K562 (cell line): ENCODE data around the gene RPL38. TPM values are rescaled to one million over a fixed set of nuclear protein-coding genes. Genes with fewer than 3 reads are reported as not detected.
A peak's percentile ranks its signal among the peaks of the same experiment; 100 is the strongest.

ENCODE experiments used
- CEBPB ChIP-seq: fragments of 450-650 bp; IDR thresholded peaks from 2 replicates; pipeline ENCODE4 v1.6.1; 2016; ENCODE audit warnings: missing genetic modification characterization, missing compliant biosample characterization
- CTCFL ChIP-seq: IDR thresholded peaks from 2 replicates; pipeline ENCODE4 v1.6.1; 2011; ENCODE audit warnings: borderline replicate concordance, low read depth, mild to moderate bottlenecking, moderate library complexity, low read length; ENCODE audit not compliant: insufficient read depth, poor library complexity, severe bottlenecking
- DEAF1 ChIP-seq: fragments of 450-650 bp; formaldehyde crosslinking; IDR thresholded peaks from 2 replicates; pipeline ENCODE4 v1.4.0; 2020; ENCODE audit warnings: mild to moderate bottlenecking, moderate library complexity
- EHMT2 ChIP-seq: fragments of 450-650 bp; IDR thresholded peaks from 2 replicates; pipeline ENCODE4 v1.6.1; 2018; ENCODE audit warnings: antibody characterized with exemption
- GABPB2 ChIP-seq: fragments of 250-450 bp; sonication (Bioruptor Pico); conservative IDR thresholded peaks from 2 replicates; pipeline ENCODE4 v1.5.1; 2021; ENCODE audit warnings: mild to moderate bottlenecking
- HBP1 ChIP-seq: fragments of 450-650 bp; formaldehyde crosslinking; IDR thresholded peaks from 2 replicates; pipeline ENCODE4 v1.4.0; 2022; ENCODE audit warnings: missing genetic modification characterization
- HMBOX1 ChIP-seq: sonication (generic); IDR thresholded peaks from 2 replicates; pipeline ENCODE4 v1.6.1; 2016
- HMGN3 ChIP-seq: IDR thresholded peaks from 2 replicates; pipeline ENCODE4 v1.6.1; 2011; ENCODE audit warnings: borderline replicate concordance, low read depth, mild to moderate bottlenecking, mixed read lengths, low read length; ENCODE audit not compliant: insufficient read length; ENCODE audit errors: extremely low read depth
- HNRNPK ChIP-seq: fragments of 200-400 bp; formaldehyde crosslinking; IDR thresholded peaks from one replicate; pipeline ENCODE4 v1.6.1; 2018; ENCODE audit warnings: mild to moderate bottlenecking, low read depth, low read length; ENCODE audit not compliant: poor library complexity, severe bottlenecking
- L3MBTL2 ChIP-seq: fragments of 450-650 bp; IDR thresholded peaks from 2 replicates; pipeline ENCODE4 v1.6.1; 2016; ENCODE audit warnings: mild to moderate bottlenecking, moderate library complexity
- NFRKB ChIP-seq: fragments of 450-650 bp; IDR thresholded peaks from 2 replicates; pipeline ENCODE4 v1.6.1; 2016; ENCODE audit warnings: low read depth
- ZBTB49 ChIP-seq: sonication (generic); formaldehyde crosslinking; IDR thresholded peaks from 2 replicates; pipeline ENCODE4 v1.8.0; 2022; ENCODE audit warnings: missing genetic modification reagents, mild to moderate bottlenecking, borderline replicate concordance
- ZNF395 ChIP-seq: fragments of 200-800 bp; sonication (Bioruptor generic); IDR thresholded peaks from 2 replicates; pipeline ENCODE4 v1.6.1; 2017; ENCODE audit warnings: missing genetic modification characterization, missing compliant biosample characterization
- ZNF589 ChIP-seq: fragments of 200-800 bp; sonication (Bioruptor generic); IDR thresholded peaks from 2 replicates; pipeline ENCODE4 v1.6.1; 2016; ENCODE audit warnings: low read depth, missing genetic modification characterization, missing compliant biosample characterization
- ZNF717 ChIP-seq: fragments of 250-450 bp; sonication (Bioruptor Pico); IDR thresholded peaks from 2 replicates; pipeline ENCODE4 v1.5.0; 2021
- polyA plus RNA-seq, 8 experiments: library from polyadenylated mRNA; depleted of rRNA in 4 of 8; stranded (reverse) in 5 of 8; unstranded in 3 of 8; fragments of >200 nt; fragmentation: Nextera tagmentation in 2 of 8; fragmentation: Illumina TruSeq in 1 of 8; extraction: Ambion mirVana in 2 of 8; extraction: Trizol in 1 of 8; gene quantifications; 2 replicates each; pipeline versions ENCODE4 v1.2.1 to v1.2.3, GENCODE V29; 2011 to 2014; ENCODE audit warnings: inconsistent platforms in 1 of 8, missing spikeins in 1 of 8
- total RNA-seq, 7 experiments: library from RNA; depleted of rRNA in 6 of 7; stranded (reverse); fragments of >200 nt in 6 of 7; fragmentation: Illumina TruSeq in 2 of 7; extraction: Trizol in 2 of 7; gene quantifications; 2 replicates each; pipeline versions ENCODE4 v1.2.1 to v1.2.3, GENCODE V29; 2011 to 2021; ENCODE audit warnings: low replicate concordance in 1 of 7

Gene RPL38
- total and polyA plus RNA-seq, 9 of the 15 experiments (the other 6 are each of a cell fraction or from before 2014, with no cell fraction given) = 1,224 to 3,864 (median 1,939) TPM

GRCh38 chr17:74210191-74211140, 7.0 kb downstream of the RPL38 start (continued):
- TF ChIP-seq ZNF395 (CRISPR knock-in tag) = no peak
- TF ChIP-seq CTCFL = no peak
- no peak for TF ChIP-seq ZBTB49 (CRISPR knock-in tag)
- no peak for TF ChIP-seq HMBOX1
- 0 out of 2 replicates have a peak, but pooled peaks have one; percentile 24 for TF ChIP-seq L3MBTL2
- TF ChIP-seq NFRKB = no peak
- peak; percentile 86 for TF ChIP-seq DEAF1 (CRISPR knock-in tag)
- TF ChIP-seq CEBPB = no peak
- TF ChIP-seq GABPB2 (CRISPR knock-in tag) = no peak
- TF ChIP-seq HBP1 (CRISPR knock-in tag) = no peak; the same call in 1 of the 2 replicates
- no peak for TF ChIP-seq EHMT2
- TF ChIP-seq HNRNPK = no peak
- TF ChIP-seq ZNF717 = no peak
- no peak for TF ChIP-seq ZNF589 (CRISPR knock-in tag)
- no peak for TF ChIP-seq HMGN3
